CD4-positive, alpha-beta T cell treated with Interleukin-17A for 4 hours (primary cell): ENCODE results near the gene PRKCZ.
A peak's percentile ranks its signal among the peaks of the same experiment; 100 is the strongest.

Source experiments
- DNase-seq: peaks from one replicate; pipeline ENCODE4 v3.0.0-alpha.2; 2020; ENCODE audit warnings: mixed read lengths

Gene PRKCZ

DNA sequence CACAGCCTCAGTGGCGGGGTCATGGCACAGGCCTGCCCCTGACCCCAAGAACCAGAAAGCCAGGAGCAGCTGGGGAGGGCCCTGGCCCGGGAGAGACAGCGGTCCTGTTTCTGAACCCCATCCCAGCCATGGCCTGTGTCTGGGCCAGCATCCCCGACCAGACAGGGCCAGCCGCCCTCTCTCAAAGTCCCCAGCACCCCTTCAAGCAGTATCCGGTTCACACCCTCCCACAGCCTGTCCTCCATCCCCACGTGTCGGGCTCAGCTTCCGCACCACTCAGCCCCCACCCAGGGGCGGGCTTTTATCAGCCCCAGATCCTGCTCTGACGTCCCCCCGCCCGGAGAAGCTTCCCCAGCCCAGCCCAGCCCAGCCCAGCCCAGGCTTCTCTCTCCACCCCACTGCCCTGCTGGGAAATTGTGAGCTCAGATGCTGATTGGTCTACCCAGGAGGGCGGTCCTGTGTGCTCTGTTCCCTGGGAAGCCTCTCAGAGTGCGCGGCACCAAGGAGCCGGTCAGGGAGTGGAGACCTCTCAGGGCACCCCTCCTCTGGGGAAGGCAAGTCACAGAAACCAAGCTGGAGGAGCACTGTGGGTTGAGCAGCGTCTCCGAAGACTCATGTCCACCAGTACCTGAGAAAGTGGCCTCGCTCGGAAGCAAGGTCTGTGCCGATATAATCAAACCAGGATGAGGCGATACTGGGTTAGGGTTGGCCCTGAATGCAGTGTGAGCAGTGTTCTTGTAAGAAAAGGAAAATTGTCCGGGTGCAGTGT lies 149.0 kb downstream of the PRKCZ start:
- DNase-seq = peak; percentile 88

DNA sequence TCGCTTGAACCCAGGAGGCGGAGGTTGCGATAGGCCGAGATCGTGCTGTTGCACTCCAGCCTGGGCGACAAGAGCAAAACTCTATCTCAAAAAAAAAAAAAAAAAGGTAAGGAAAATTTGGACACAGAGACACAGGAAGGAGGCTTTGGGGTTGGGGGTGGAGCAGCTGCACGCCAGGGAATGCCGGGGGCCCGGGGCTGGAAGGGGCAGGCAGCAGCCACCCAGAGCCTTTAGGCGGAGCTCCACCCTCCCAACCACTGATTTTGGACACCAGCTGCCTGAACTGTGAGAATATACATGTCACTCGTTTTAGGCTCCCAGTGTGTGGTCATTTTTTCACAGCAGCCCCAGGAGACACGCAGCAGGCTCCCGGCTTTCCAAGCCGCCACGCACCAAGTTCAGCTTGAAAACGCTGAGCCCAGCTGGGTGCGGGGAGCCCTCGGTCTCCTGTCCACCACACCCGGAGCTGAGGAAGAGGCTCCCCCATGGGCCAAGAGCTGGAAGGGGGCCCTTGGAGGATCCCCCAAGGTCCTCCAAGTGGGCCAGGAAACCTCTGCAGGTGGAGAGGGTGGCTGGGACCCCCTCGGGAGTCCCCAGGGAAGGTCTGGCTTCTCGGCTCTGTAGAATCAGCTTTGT lies 150.2 kb downstream of the PRKCZ start:
- no peak for DNase-seq

DNA sequence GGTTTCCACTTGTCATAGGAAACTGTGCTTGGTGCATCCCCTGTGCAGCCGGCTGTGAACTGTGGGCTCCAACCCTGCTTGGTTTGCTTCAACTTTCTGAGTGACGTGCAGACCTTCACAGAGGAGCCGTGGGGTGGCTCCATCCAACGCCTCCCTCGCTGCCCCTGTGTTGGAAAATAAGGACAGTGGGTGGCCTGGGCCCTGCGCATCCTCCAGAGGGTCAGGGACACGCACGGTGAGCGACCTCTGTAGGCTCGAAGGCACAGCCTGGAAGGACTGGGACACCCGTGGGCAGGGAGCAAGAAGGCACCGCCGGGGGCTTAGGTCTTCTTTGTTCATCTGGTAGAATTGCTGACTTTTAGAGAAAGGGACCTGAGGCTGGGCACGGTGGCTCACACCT lies 150.9 kb downstream of the PRKCZ start:
- DNase-seq = no peak

DNA sequence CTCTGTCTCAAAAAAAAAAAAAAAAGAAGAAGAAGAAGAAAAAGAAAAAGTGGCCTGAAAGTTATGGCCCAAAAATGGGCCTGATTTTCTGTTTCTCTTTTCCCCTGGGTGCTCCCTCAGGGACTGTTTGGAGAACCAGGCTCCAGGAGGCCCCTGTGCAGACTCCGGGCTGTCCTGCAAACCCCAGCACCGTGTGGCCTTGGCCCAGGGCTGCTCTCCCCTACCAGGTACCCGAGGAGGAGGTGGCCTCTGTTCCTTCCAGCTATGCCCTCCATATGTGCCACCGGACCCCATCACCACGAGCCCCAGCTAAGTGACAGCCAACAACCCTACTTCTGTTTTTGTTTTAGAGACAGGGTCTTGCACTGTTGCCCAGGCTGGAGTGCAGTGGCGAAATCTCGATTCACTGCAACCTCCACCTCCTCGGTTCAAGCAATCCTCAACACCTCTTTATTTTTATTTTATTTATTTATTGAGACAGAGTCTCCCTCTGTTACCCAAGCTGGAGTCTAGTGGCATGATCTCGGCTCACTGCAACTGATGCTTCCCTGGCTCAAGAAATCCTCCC lies 151.9 kb downstream of the PRKCZ start:
- DNase-seq = no peak

DNA sequence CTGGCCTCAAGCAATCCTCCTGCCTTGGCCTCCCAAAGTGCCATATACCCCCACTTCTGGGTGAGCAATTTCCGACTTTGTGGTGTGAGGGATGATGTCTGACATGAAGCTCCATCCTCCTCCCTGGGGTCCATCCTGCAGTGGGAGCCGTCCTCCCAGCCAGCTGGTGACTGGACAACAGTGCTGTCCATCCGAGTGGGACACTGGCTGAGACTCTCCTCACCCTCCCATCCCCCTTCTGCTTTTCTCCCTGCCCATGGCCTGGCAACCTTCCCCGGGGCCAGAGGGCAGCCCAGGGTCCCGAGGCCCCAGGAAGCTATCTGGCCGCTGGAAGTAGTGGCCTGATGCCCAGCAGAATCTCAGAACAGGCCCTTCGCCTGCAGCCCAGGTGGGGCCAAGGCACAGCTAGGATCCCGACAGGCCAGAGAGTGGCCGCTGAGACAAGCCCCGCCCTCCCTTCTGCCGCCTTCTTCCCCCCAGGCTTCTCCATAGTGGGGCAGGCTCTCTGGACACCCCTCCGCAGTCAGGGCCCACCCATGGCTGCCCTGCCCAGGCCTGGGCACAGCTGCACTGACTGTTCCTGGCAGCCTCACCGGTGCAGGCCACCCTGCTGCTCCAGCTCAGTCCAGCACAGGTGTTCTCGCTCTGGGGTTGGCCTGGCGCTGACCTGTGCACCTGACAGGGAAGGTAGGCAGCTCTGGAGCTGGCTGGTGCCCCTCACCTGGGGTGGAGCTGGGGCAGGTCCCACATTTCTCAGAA lies 152.8 kb downstream of the PRKCZ start:
- DNase-seq = no peak

DNA sequence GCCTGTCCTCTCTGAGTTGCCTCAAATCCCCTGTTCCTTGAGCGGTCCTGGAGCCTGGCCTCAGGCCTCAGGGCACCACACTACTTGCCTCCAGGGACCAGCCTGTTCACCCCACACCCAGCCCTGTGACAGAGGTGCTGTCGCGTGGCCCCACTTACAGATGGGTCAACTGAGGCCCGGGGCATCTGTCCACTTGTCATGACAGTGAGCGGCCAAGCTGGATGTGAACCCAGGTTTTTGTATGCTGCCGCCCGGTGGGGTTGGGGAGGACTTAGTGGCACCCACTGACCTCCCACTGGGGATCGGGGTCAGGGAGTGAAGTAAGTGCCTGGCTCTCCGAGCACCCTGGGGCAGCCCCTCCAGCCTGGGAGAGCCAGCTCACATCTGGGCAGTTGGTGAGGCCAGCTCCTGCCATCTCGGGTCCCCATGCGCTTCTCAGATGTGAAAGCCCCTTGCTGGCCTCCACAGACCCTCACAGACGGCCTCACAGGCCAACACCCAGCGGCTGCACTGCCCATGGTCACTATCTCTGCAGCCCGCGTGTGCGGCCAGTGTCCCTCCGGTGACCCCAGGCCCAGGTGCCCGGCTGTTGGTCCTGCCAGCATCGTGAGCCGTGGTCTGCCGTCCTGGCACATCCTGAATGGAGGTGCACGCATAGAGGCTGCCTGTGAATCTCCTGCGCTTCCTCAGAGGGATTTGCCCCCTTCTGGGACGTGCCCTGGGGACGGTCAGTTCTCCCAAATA lies 153.6 kb downstream of the PRKCZ start:
- DNase-seq = no peak

GRCh38 chr1:2204415-2205190 lies 154.4 kb downstream of the PRKCZ start:
- DNase-seq = peak; percentile 92

- peak; percentile 97 for DNase-seq
Measured at GRCh38 chr1:2205191-2205952, 155.2 kb downstream of the PRKCZ start.

GRCh38 chr1:2206813-2207487 lies 156.7 kb downstream of the PRKCZ start:
- DNase-seq = no peak

GRCh38 chr1:2208309-2209239 lies 158.4 kb downstream of the PRKCZ start:
- DNase-seq = no peak

- DNase-seq = no peak
Measured at GRCh38 chr1:2209400-2210083, 159.3 kb downstream of the PRKCZ start.

GRCh38 chr1:2210084-2210653 lies 160.0 kb downstream of the PRKCZ start:
- no peak for DNase-seq

- no peak for DNase-seq
Measured at GRCh38 chr1:2210786-2211185, 160.6 kb downstream of the PRKCZ start.

DNA sequence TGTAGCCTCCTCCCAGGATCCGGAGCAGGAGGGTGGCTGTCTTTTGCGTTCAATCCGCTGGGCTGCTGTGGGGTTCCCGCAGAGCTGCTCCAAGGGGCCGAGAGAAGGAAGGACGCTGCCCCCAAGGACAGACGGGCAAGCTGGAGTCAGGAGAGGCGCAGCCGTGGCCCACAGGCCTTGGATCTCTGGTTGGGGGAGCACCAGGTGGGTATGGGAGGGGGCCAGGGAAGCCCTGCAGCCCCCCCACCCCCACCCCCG lies 162.0 kb downstream of the PRKCZ start:
- no peak for DNase-seq

DNA sequence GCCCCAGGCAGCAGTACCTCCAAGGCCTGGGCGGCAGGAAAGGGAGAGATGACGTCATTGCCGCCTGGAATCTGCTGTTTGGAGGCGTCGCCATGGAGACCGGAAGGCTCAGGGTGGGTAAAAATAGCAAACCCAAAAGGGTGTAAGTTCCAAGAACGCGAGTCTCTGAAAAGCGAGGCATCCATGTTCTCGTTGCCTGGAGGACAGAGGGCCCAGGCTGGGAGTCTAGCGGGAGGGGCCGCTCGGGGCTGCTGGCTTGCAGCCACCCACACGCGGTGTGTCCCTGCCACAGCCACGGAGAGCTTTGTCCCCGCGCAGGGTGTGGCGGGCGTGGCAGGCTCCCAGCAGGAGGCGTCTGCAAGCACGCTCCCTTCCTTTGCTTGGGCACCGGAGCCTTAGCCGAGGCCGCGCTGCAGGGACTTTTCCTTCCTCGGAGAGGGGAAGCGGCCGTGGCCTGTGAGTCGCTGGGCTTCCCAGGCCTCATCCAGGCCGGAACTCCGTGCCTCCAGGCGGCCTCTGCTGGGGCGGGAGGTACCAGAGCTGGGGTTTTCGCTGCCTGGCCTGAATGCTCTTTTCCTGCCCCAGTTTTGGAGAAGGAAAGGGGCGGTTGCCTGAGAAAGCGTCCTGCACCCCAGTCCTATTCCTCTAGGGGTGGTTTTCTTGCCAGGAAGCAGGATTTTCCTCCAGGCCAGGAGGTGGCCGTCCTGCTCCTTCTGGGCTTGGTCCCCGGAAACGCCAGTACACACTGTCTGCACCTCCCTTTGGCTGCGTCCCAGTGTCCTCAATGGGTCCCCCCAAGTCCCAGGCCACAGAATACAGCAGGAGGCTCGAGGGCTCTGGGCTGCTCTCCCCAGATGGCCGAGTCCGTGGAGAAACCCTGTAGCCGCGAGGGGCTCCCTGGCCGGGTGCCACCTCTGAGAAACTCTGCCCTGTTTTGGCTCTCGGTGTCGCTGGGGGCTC lies 162.6 kb downstream of the PRKCZ start:
- peak; percentile 75 for DNase-seq

DNA sequence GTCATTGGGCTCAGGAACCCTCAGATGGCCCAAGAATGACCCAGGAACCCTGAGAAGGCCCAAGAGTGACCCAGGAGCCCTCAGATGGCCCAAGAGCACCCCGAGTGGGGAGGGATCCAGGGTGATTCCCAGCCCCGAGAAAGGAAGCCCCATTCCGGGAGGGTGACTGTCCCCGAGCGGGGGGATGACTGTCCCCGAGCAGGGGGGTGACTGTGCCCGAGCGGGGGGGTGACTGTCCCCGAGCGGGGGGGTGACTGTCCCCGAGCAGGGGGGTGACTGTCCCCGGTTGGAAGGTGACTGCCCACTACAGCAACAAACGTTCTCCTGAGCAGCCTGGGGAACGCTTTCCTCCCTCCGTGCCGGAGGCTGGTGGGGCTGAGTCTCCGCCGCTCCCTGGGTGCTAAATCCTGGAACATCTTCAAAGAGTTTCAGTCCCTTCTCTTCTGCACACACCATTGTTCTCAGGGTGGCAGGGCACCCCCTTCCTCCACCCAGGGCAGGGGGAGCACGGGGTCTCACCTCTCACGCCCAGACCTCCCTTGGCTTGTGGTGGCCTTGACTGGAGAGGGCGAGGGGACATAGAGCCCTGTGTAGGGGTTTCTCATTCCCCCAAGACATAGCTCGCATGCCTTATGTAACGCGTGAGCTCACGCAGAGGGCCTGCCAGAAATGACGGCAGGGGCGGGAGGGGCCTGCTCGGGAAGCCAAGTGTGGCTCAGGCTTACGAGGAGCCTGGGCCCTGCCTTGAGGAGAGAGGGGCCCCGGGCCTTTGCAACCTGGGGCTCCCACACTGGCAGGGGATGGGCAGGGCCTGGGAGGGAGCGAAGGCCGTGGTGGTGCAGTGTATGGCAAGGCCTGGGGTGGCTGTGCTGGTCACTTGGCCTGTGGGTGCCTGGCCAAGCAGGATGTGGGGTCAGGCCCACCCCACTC lies 163.6 kb downstream of the PRKCZ start:
- no peak for DNase-seq
